H1 (cell line): ENCODE data around the gene IL23A. TPM values are rescaled to one million over a fixed set of nuclear protein-coding genes. Genes with fewer than 3 reads are reported as not detected.

ENCODE experiments used
- CTCF ChIA-PET: fragments of 300-600 bp; sonication (Branson Sonifier 250); formaldehyde crosslinking; loops from one replicate; lab custom pipeline; 2021; ENCODE audit not compliant: partially characterized antibody; lab: Charles Lee
- POLR2A ChIA-PET: fragments of 300-600 bp; sonication (Branson Sonifier 250); formaldehyde crosslinking; loops from one replicate; lab custom pipeline; 2021; ENCODE audit warnings: inconsistent platforms; ENCODE audit not compliant: partially characterized antibody; lab: Charles Lee
- DNase-seq, 2 experiments: peaks; one replicate each; pipeline versions ENCODE4 v3.0.0 to v3.0.0-alpha.2; 2010 to 2022; ENCODE audit warnings: low spot score in 2 of 2, low read depth in 1 of 2, mixed read lengths in 1 of 2
- FAIRE-seq: peaks from 2 replicates; lab custom pipeline; 2011; peaks lifted over from hg19 to GRCh38; lab: Jason Lieb, UNC
- H2AFZ ChIP-seq: 2 replicates; pipeline ENCODE4 v1.8.1; 2012; ENCODE audit warnings: low read length, inconsistent platforms
- H2AK5ac ChIP-seq: 2 replicates; pipeline ENCODE4 v1.6.1; 2013; ENCODE audit warnings: low read depth, low read length
- H2BK120ac ChIP-seq: replicated peaks from 2 replicates; pipeline ENCODE3; 2013; ENCODE audit warnings: low read depth, low read length, inconsistent platforms
- H2BK12ac ChIP-seq: 2 replicates; pipeline ENCODE4 v1.6.1; 2013; ENCODE audit warnings: low read depth, low read length
- H2BK15ac ChIP-seq: 2 replicates; pipeline ENCODE4 v1.6.1; 2013; ENCODE audit warnings: low read length
- H2BK20ac ChIP-seq: 2 replicates; pipeline ENCODE4 v1.6.1; 2013; ENCODE audit warnings: low read length
- H2BK5ac ChIP-seq: 2 replicates; pipeline ENCODE4 v1.6.1; 2013; ENCODE audit warnings: low read depth, low read length
- H3K14ac ChIP-seq: 2 replicates; pipeline ENCODE4 v1.6.1; 2013; ENCODE audit warnings: inconsistent platforms; ENCODE audit not compliant: insufficient read length
- H3K18ac ChIP-seq: 2 replicates; pipeline ENCODE4 v1.6.1; 2013; ENCODE audit warnings: low read length; ENCODE audit errors: extremely low read depth
- H3K23ac ChIP-seq: 2 replicates; pipeline ENCODE4 v1.6.1; 2013; ENCODE audit warnings: inconsistent platforms; ENCODE audit not compliant: insufficient read length
- H3K23me2 ChIP-seq: 2 replicates; pipeline ENCODE4 v1.6.1; 2013; ENCODE audit warnings: low read depth, low read length
- H3K27ac ChIP-seq: 2 replicates; pipeline ENCODE4 v1.6.1; 2011; ENCODE audit warnings: low read depth, low read length, inconsistent platforms
- H3K27me3 ChIP-seq, 4 experiments: replicated peaks in 1 of 4; 1 replicate in 1 of 4; 2 replicates in 3 of 4; pipeline versions ENCODE4 v1.6.1 to v1.8.1; 2011 to 2013; ENCODE audit warnings: low read length in 3 of 4, mild to moderate bottlenecking in 3 of 4, inconsistent platforms in 2 of 4, mixed read lengths in 2 of 4, moderate library complexity in 1 of 4; ENCODE audit not compliant: control insufficient read depth in 3 of 4, insufficient read depth in 3 of 4; ENCODE audit errors: extremely low read depth in 1 of 4
- H3K36me3 ChIP-seq, 4 experiments: 2 replicates each; pipeline versions ENCODE4 v1.6.1 to v1.8.1; 2011 to 2013; ENCODE audit warnings: mild to moderate bottlenecking in 4 of 4, low read length in 3 of 4, moderate library complexity in 2 of 4, control low read depth in 1 of 4, inconsistent platforms in 1 of 4; ENCODE audit not compliant: insufficient read depth in 4 of 4, control insufficient read depth in 2 of 4
- H3K4ac ChIP-seq: replicated peaks from 2 replicates; pipeline ENCODE3; 2013; ENCODE audit warnings: low read length, low read depth, mixed read lengths, inconsistent platforms; ENCODE audit not compliant: insufficient read length
- H3K4me1 ChIP-seq, 4 experiments: replicated peaks in 1 of 4; 1 replicate in 1 of 4; 2 replicates in 3 of 4; pipeline versions ENCODE4 v1.6.1 to v1.8.1; 2011 to 2013; ENCODE audit warnings: low read length in 3 of 4, inconsistent platforms in 2 of 4, mixed read lengths in 1 of 4; ENCODE audit not compliant: insufficient read depth in 4 of 4, control insufficient read depth in 3 of 4
- H3K4me2 ChIP-seq, 2 experiments: 2 replicates each; pipeline versions ENCODE4 v1.6.1 to v1.8.1; 2011 to 2013; ENCODE audit warnings: low read depth in 2 of 2, low read length in 2 of 2, control low read depth in 1 of 2, inconsistent platforms in 1 of 2, mild to moderate bottlenecking in 1 of 2; ENCODE audit not compliant: insufficient read depth in 1 of 2
- H3K4me3 ChIP-seq, 4 experiments: fragments of 200-600, 300-600 bp in 1 of 4; sonication (generic), shearing (Covaris generic), sonication (Bioruptor Twin) in 1 of 4; 2 replicates each; pipeline versions ENCODE4 v1.5.1 to v1.8.1; 2011 to 2016; ENCODE audit warnings: low read length in 4 of 4, low read depth in 3 of 4, control low read depth in 2 of 4, inconsistent platforms in 2 of 4, mild to moderate bottlenecking in 2 of 4, mixed read lengths in 1 of 4, moderate library complexity in 1 of 4; ENCODE audit not compliant: insufficient read depth in 2 of 4; ENCODE audit errors: extremely low read depth in 1 of 4
- H3K56ac ChIP-seq: replicated peaks from 2 replicates; pipeline ENCODE3; 2013; ENCODE audit warnings: low read depth, mild to moderate bottlenecking, mixed read lengths, low read length, inconsistent platforms; ENCODE audit not compliant: insufficient read length
- H3K79me1 ChIP-seq: 2 replicates; pipeline ENCODE4 v1.6.1; 2013; ENCODE audit warnings: low read depth, low read length, control low read depth
- H3K79me2 ChIP-seq, 2 experiments: 2 replicates each; pipeline versions ENCODE4 v1.6.1 to v1.8.1; 2012 to 2013; ENCODE audit warnings: low read length in 2 of 2, mild to moderate bottlenecking in 2 of 2, inconsistent platforms in 1 of 2; ENCODE audit not compliant: insufficient read depth in 2 of 2, control insufficient read depth in 1 of 2
- H3K9ac ChIP-seq, 4 experiments: replicated peaks in 1 of 4; 1 replicate in 1 of 4; 2 replicates in 3 of 4; pipeline versions ENCODE4 v1.6.1 to v1.8.1; 2011 to 2013; ENCODE audit warnings: low read depth in 3 of 4, low read length in 3 of 4, control low read depth in 2 of 4, mild to moderate bottlenecking in 2 of 4, moderate library complexity in 2 of 4, inconsistent platforms in 1 of 4; ENCODE audit errors: extremely low read depth in 1 of 4
- H3K9me3 ChIP-seq, 2 experiments: 2 replicates each; pipeline versions ENCODE4 v1.6.1 to v1.8.1; 2012 to 2013; ENCODE audit warnings: mild to moderate bottlenecking in 2 of 2, moderate library complexity in 2 of 2, control low read depth in 1 of 2, inconsistent platforms in 1 of 2, low read depth in 1 of 2, low read length in 1 of 2, mixed read lengths in 1 of 2; ENCODE audit not compliant: insufficient read depth in 2 of 2
- H4K20me1 ChIP-seq, 2 experiments: replicated peaks in 1 of 2; 2 replicates each; pipeline versions ENCODE3 to v1.8.1; 2011 to 2013; ENCODE audit warnings: inconsistent platforms in 2 of 2, low read length in 2 of 2, mild to moderate bottlenecking in 1 of 2; ENCODE audit not compliant: insufficient read depth in 2 of 2, control insufficient read depth in 1 of 2
- H4K5ac ChIP-seq: 2 replicates; pipeline ENCODE4 v1.6.1; 2013; ENCODE audit warnings: low read length, low read depth, mixed read lengths, inconsistent platforms; ENCODE audit not compliant: insufficient read length
- H4K8ac ChIP-seq: 2 replicates; pipeline ENCODE4 v1.8.0; 2013; ENCODE audit warnings: mild to moderate bottlenecking, moderate library complexity, low read length, inconsistent platforms; ENCODE audit not compliant: insufficient read depth; ENCODE audit errors: extremely low read depth
- H4K91ac ChIP-seq: replicated peaks from 2 replicates; pipeline ENCODE3; 2013; ENCODE audit warnings: low read length, mixed read lengths, inconsistent platforms; ENCODE audit not compliant: insufficient read length
- ATF3 ChIP-seq: IDR thresholded peaks from 2 replicates; pipeline ENCODE4 v1.6.1; 2011; ENCODE audit warnings: low read depth, mild to moderate bottlenecking, low read length; ENCODE audit not compliant: insufficient read depth
- CBX5 ChIP-seq: fragments of 300-800, 300-1000 bp; sonication (generic); IDR thresholded peaks from 2 replicates; pipeline ENCODE4 v1.7.1; 2016; ENCODE audit warnings: antibody characterized with exemption, low read length, low read depth
- CHD1 ChIP-seq: IDR thresholded peaks from 2 replicates; pipeline ENCODE4 v1.6.1; 2012; ENCODE audit warnings: low read depth, low read length, improper control_type of control experiment
- CTBP2 ChIP-seq: IDR thresholded peaks from 2 replicates; pipeline ENCODE4 v1.7.0; 2011; ENCODE audit warnings: borderline replicate concordance, mild to moderate bottlenecking, moderate library complexity, mixed read lengths, low read length; ENCODE audit not compliant: insufficient read depth, insufficient read length
- E2F6 ChIP-seq: IDR thresholded peaks from 2 replicates; pipeline ENCODE4 v1.6.1; 2012; ENCODE audit warnings: inconsistent platforms
- HDAC2 ChIP-seq, 2 experiments: fragments of 300-600 bp in 1 of 2; sonication (generic) in 1 of 2; IDR thresholded peaks; 2 replicates each; pipeline ENCODE4 v1.6.1; 2011 to 2012; ENCODE audit warnings: low read depth in 2 of 2, low read length in 2 of 2, mild to moderate bottlenecking in 2 of 2, moderate library complexity in 2 of 2, borderline replicate concordance in 1 of 2, inconsistent platforms in 1 of 2
- HDAC6 ChIP-seq: IDR thresholded peaks from one replicate; pipeline ENCODE4 v1.7.1; 2012; ENCODE audit warnings: low read depth, mild to moderate bottlenecking, inconsistent platforms, low read length, moderate library complexity
- JUN ChIP-seq: IDR thresholded peaks from 2 replicates; pipeline ENCODE4 v1.6.1; 2011; ENCODE audit warnings: low read depth, mild to moderate bottlenecking, improper control_type of control experiment, low read length
- KDM4A ChIP-seq: IDR thresholded peaks from one replicate; pipeline ENCODE4 v1.7.1; 2012; ENCODE audit warnings: low read depth, mild to moderate bottlenecking, moderate library complexity, low read length, inconsistent platforms; ENCODE audit not compliant: severe bottlenecking
- NRF1 ChIP-seq: IDR thresholded peaks from 2 replicates; pipeline ENCODE4 v1.6.1; 2011; ENCODE audit warnings: mild to moderate bottlenecking, low read depth, low read length, improper control_type of control experiment
- RAD21 ChIP-seq, 2 experiments: IDR thresholded peaks in 1 of 2; conservative IDR thresholded peaks in 1 of 2; 2 replicates each; pipeline ENCODE4 v1.6.1; 2011; ENCODE audit warnings: low read depth in 2 of 2, low read length in 2 of 2, improper control_type of control experiment in 1 of 2, inconsistent platforms in 1 of 2, mild to moderate bottlenecking in 1 of 2, moderate library complexity in 1 of 2
- SIRT6 ChIP-seq: IDR thresholded peaks from one replicate; pipeline ENCODE4 v1.7.1; 2012; ENCODE audit warnings: low read length, inconsistent platforms
- WGBS, 2 experiments: shearing (Covaris generic) in 1 of 2; methylation state at CpG; one replicate each; pipeline versions ENCODE4 v1.1.6 to v1.1.7; 2013 to 2015; ENCODE audit warnings: low lambda C conversion rate in 2 of 2, mixed read lengths in 2 of 2, inconsistent platforms in 1 of 2, low coverage in 1 of 2, missing lambda C conversion rate in 1 of 2; ENCODE audit not compliant: insufficient replicate concordance in 2 of 2, insufficient coverage in 1 of 2, insufficient read length in 1 of 2; ENCODE audit errors: extremely low coverage in 1 of 2, missing lambda C conversion rate in 1 of 2; 5-methylcytosine and 5-hydroxymethylcytosine counted together
- polyA plus RNA-seq, 7 experiments: library from polyadenylated mRNA; depleted of rRNA in 3 of 7; stranded (reverse) in 5 of 7; unstranded in 2 of 7; fragments of >200 nt in 5 of 7; fragments of 200-250 nt in 2 of 7; gene quantifications; 1 replicate in 5 of 7; 2 replicates in 1 of 7; 4 replicates in 1 of 7; pipeline versions ENCODE4 v1.2.1 to v1.2.3, GENCODE V29; 2011 to 2013; ENCODE audit warnings: missing spikeins in 2 of 7, mixed read lengths in 2 of 7
- total RNA-seq: library from RNA; stranded (reverse); fragmentation: NEBNext Ultra II Directional; extraction: Animal tissue kit (Norgen Biotek cat#: 25700); gene quantifications from 2 replicates; pipeline ENCODE4 v1.2.1, GENCODE V29; 2021

IL23A gene
- total and polyA plus RNA-seq, 2 of the 8 experiments (the other 6 are each of a cell fraction or from before 2014, with no cell fraction given): 2.3 to 3.6 TPM

- Histone ChIP-seq H3K56ac (no peak overlapping the region), H3K79me2 (peaks cover 12 to 58% of the 10 kb centered on the region in 2 experiments), H3K36me3 (peaks cover 2 to 16% (median 4%) of the 10 kb centered on the region in 4 experiments; a peak in 6 of 8 replicates), H3K27me3 (no peaks in the 10 kb centered on the region), H2AFZ (no peak overlapping the region), H3K23me2 (peaks cover 3% of the 10 kb centered on the region; the same call in 1 of the 2 replicates), H4K5ac (no peak overlapping the region), H3K9me3 (no peaks in the 10 kb centered on the region), H4K20me1 (peaks cover 0 to 7% of the 10 kb centered on the region in 2 experiments), H3K27ac (no peak overlapping the region), H3K4ac (no peak overlapping the region), H3K18ac (no peak overlapping the region), H4K8ac (no peak overlapping the region), H3K4me2 (no peak overlapping the region), H3K79me1 (no peaks in the 10 kb centered on the region), H3K4me3 (no peak overlapping the region), H2BK12ac (no peak overlapping the region), H2BK20ac (no peak overlapping the region), H3K14ac (no peak overlapping the region), H3K4me1 (peaks cover 0 to 9% (median 2%) of the 10 kb centered on the region in 4 experiments; a peak in 4 of 7 replicates), H4K91ac (no peak overlapping the region), H2BK15ac (no peak overlapping the region), H2BK5ac (no peak overlapping the region), H2AK5ac (no peak overlapping the region), H3K9ac (no peak overlapping the region), H2BK120ac (no peak overlapping the region), H3K23ac (no peak overlapping the region)
- FAIRE-seq: no peak
- 95% methylated on average over 5 of the region's 5 CpGs; no CpG with 5 or more reads in 1 of the 2 experiments for WGBS, 2 experiments
- CTCF ChIA-PET: interaction anchor here (0.6 kb wide), 1 partner anchor 123 kb away, joined by 3 read pairs; no protein-coding TSS in a partner anchor
- POLR2A ChIA-PET: no interaction called here
- no peak for DNase-seq
- no peak for TF ChIP-seq CBX5
- no peak for TF ChIP-seq HDAC6
- no peak for TF ChIP-seq CTBP2
- TF ChIP-seq NRF1: no peak
- no peak for TF ChIP-seq HDAC2 (IDR thresholded peaks at IDR 0.05; ENCODE audit: borderline replicate concordance in 1 of 2, low read depth in 2 of 2, low read length in 2 of 2)
- TF ChIP-seq SIRT6: no peak
- no peak for TF ChIP-seq CHD1
- TF ChIP-seq RAD21 (IDR thresholded peaks at IDR 0.05 in 1 of 2, conservative IDR thresholded peaks at IDR 0.05 in 1 of 2; ENCODE audit: low read depth in 2 of 2, low read length in 2 of 2): no peak
- TF ChIP-seq JUN: no peak
- TF ChIP-seq KDM4A: no peak
- no peak for TF ChIP-seq ATF3
- TF ChIP-seq E2F6: no peak
These were observed 42.4 kb upstream of the IL23A start for GRCh38 chr12:56296295-56296694.
